Esophagus mucosa (tissue), 1 donor: ENCODE measurements around the gene TXNDC16. TPM values are rescaled to one million over a fixed set of nuclear protein-coding genes. Genes with fewer than 3 reads are reported as not detected.

ENCODE experiments used
- ATAC-seq: fragments of 200-7000 bp; cut with Tn5 transposase; one replicate; pipeline ENCODE4 v1.9.1; 2020
- total RNA-seq: library from RNA; stranded (reverse); gene quantifications from one replicate; pipeline ENCODE4 v1.2.4, GENCODE V29; 2023
- donor health status: DM: yes; HTN: yes; CAD: no.

TXNDC16 gene
- total RNA-seq, 1 donor from 2014 or later, result 3.5 TPM

DNA sequence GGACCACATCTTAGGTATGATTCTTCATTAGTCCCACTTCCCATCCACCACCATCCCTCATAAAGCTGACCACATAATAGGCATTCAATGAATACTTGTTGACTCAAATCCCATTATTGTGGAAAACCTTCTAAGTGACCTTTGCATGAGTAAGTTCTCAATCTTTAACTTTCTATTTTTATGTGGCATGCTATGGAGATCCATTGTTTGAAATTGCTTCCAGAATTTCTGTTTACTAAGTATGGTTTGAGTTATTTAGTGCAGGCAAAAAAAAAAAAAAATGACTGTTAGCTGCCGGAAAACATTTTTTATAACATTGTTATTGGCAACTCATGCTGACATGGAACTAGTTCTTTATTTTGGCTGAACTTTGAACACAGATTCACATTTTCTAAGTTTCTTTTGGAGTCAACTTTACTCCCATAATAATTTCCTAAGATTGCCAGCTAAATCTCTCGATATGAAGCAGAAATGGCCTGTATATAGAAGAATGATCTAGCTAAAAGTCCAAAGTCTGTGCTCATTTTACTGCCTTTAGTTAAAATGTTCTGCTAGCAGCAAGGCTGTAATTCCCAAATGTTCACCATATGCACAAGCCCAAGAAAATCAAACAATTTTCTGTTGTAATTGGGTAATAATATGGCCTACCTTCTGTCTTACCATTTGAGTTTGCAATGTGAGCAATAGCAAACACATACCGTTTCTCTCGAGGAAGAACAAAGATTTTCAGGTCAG, 160.3 kb downstream of the TXNDC16 start:
- no peak for ATAC-seq

Other genes with a start within 250 kb of the TXNDC16 start
- gene PTGER2, start 238.2 kb downstream of the TXNDC16 start, total RNA-seq, result 0.40 TPM
- gene GPR137C, start 331 bp upstream of the TXNDC16 start, total RNA-seq, result 0.16 TPM
- gene ERO1A, start 143.1 kb upstream of the TXNDC16 start, total RNA-seq, result 271 TPM
- gene PSMC6, start 154.7 kb upstream of the TXNDC16 start, total RNA-seq, result 66.8 TPM
- 13.7 TPM for gene STYX, start 177.7 kb upstream of the TXNDC16 start, total RNA-seq
- gene GNPNAT1, start 239.1 kb upstream of the TXNDC16 start, total RNA-seq, result 18.2 TPM